Keratinocyte (primary cell): ENCODE data around the gene ZNF407. TPM values are rescaled to one million over a fixed set of nuclear protein-coding genes. Genes with fewer than 3 reads are reported as not detected.

Experiments
- DNase-seq: peaks from one replicate; pipeline ENCODE4 v3.0.0-alpha.2; 2011; ENCODE audit warnings: low read depth, missing footprints, low spot score
- FAIRE-seq: peaks from 2 replicates; lab custom pipeline; 2011; peaks lifted over from hg19 to GRCh38; lab: Jason Lieb, UNC
- H2AFZ ChIP-seq: 2 replicates; pipeline ENCODE4 v1.6.0; 2012; ENCODE audit warnings: low read length, control low read depth, inconsistent platforms; ENCODE audit not compliant: control insufficient read depth
- H3K27ac ChIP-seq: 2 replicates; pipeline ENCODE4 v1.5.1; 2011; ENCODE audit warnings: low read length; ENCODE audit not compliant: control insufficient read depth, insufficient read depth
- H3K27me3 ChIP-seq: 3 replicates; pipeline ENCODE4 v1.6.0; 2011; ENCODE audit warnings: low read length; ENCODE audit not compliant: control insufficient read depth, insufficient read depth; ENCODE audit errors: extremely low read depth
- H3K36me3 ChIP-seq, 2 experiments: 2 replicates in 1 of 2; 3 replicates in 1 of 2; pipeline ENCODE4 v1.5.1; 2011; ENCODE audit warnings: low read length in 2 of 2, mild to moderate bottlenecking in 1 of 2; ENCODE audit not compliant: control insufficient read depth in 2 of 2, insufficient read depth in 2 of 2; ENCODE audit errors: extremely low read depth in 1 of 2
- H3K4me1 ChIP-seq: 3 replicates; pipeline ENCODE4 v1.5.1; 2011; ENCODE audit warnings: low read length; ENCODE audit not compliant: control insufficient read depth, insufficient read depth; ENCODE audit errors: extremely low read depth
- H3K4me2 ChIP-seq: 3 replicates; pipeline ENCODE4 v1.6.0; 2011; ENCODE audit warnings: low read depth, low read length; ENCODE audit not compliant: control insufficient read depth, insufficient read depth; ENCODE audit errors: extremely low read depth
- H3K4me3 ChIP-seq, 3 experiments: fragments of 200-600 bp in 1 of 3; sonication (generic) in 1 of 3; 2 replicates in 2 of 3; 3 replicates in 1 of 3; pipeline ENCODE4 v1.5.1; 2011 to 2016; ENCODE audit warnings: low read length in 3 of 3, mild to moderate bottlenecking in 3 of 3, control low read depth in 2 of 3, inconsistent platforms in 1 of 3, low read depth in 1 of 3, mixed read lengths in 1 of 3, mixed run types in 1 of 3, moderate library complexity in 1 of 3; ENCODE audit not compliant: control insufficient read depth in 2 of 3, insufficient read depth in 2 of 3; ENCODE audit errors: extremely low read depth in 1 of 3
- H3K79me2 ChIP-seq: 2 replicates; pipeline ENCODE4 v1.6.0; 2012; ENCODE audit warnings: low read length; ENCODE audit not compliant: control insufficient read depth, insufficient read depth
- H3K9ac ChIP-seq: 3 replicates; pipeline ENCODE4 v1.6.0; 2011; ENCODE audit warnings: low read length; ENCODE audit not compliant: control insufficient read depth, insufficient read depth; ENCODE audit errors: extremely low read depth
- H3K9me1 ChIP-seq: 3 replicates; pipeline ENCODE4 v1.6.0; 2011; ENCODE audit warnings: low read length; ENCODE audit not compliant: control insufficient read depth, insufficient read depth; ENCODE audit errors: extremely low read depth
- H3K9me3 ChIP-seq: 2 replicates; pipeline ENCODE4 v1.5.1; 2012; ENCODE audit warnings: low read depth, low read length; ENCODE audit not compliant: control insufficient read depth
- H4K20me1 ChIP-seq: 3 replicates; pipeline ENCODE4 v1.6.0; 2011; ENCODE audit warnings: low read length; ENCODE audit not compliant: control insufficient read depth, insufficient read depth; ENCODE audit errors: extremely low read depth
- CTCF ChIP-seq, 3 experiments: IDR thresholded peaks in 1 of 3; conservative IDR thresholded peaks in 1 of 3; optimal IDR thresholded peaks in 1 of 3; 2 replicates in 2 of 3; 3 replicates in 1 of 3; pipeline versions ENCODE3 to v1.5.1; 2011; ENCODE audit warnings: low read length in 3 of 3, mild to moderate bottlenecking in 3 of 3, moderate library complexity in 2 of 3, control low read depth in 1 of 3, inconsistent platforms in 1 of 3; ENCODE audit not compliant: insufficient read depth in 2 of 3; ENCODE audit errors: extremely low read depth in 1 of 3
- EZH2 ChIP-seq: IDR thresholded peaks from one replicate; pipeline ENCODE4 v1.6.1; 2012; ENCODE audit warnings: inconsistent platforms, mild to moderate bottlenecking, low read length, moderate library complexity
- dilution Hi-C: fragments of 300-500 bp; cut with MboI; formaldehyde crosslinking; loops from one replicate; pipeline ENCODE4 v1.7.0; 2020; ENCODE audit warnings: low sequenced_read_pairs; ENCODE audit not compliant: extremely low pct_ligation_motif_present
- polyA plus RNA-seq, 5 experiments: library from polyadenylated mRNA; depleted of rRNA in 3 of 5; stranded (reverse) in 3 of 5; stranded (forward) in 1 of 5; unstranded in 1 of 5; fragments of >200 nt; gene quantifications; 1 replicate in 1 of 5; 2 replicates in 3 of 5; 3 replicates in 1 of 5; pipeline versions ENCODE4 v1.2.1 to v1.2.3, GENCODE V29; 2011 to 2012; ENCODE audit warnings: missing spikeins in 2 of 5, low read depth in 1 of 5, low replicate concordance in 1 of 5

The ZNF407 gene
- polyA plus RNA-seq, 1 donor (not counting 4 experiments of a cell fraction or from before 2014, with no cell fraction given) = 3.8 TPM

- FAIRE-seq = no peak
- H3K27me3 ChIP-seq = no peaks in the 10 kb centered on the region
- no peaks in the 10 kb centered on the region for H3K36me3 ChIP-seq
- no peaks in the 10 kb centered on the region for H3K9me1 ChIP-seq
- no peak overlapping the region for H3K4me3 ChIP-seq
- no peak overlapping the region for H3K9ac ChIP-seq
- H4K20me1 ChIP-seq = no peaks in the 10 kb centered on the region
- no peak overlapping the region for H3K4me2 ChIP-seq
- H3K27ac ChIP-seq = no peak overlapping the region
- dilution Hi-C loops = no loop called here
- no peaks in the 10 kb centered on the region for H3K79me2 ChIP-seq
- no peak for DNase-seq
- H3K4me1 ChIP-seq = no peaks in the 10 kb centered on the region
- TF ChIP-seq EZH2 = no peak
- H3K9me3 ChIP-seq = peaks cover 6% of the 10 kb centered on the region
- H2AFZ ChIP-seq = no peak overlapping the region
These were observed 492.2 kb downstream of the ZNF407 start for GRCh38 chr18:75089748-75090327.

GRCh38 chr18:75090336-75090735 is 492.7 kb downstream of the ZNF407 start:
- Histone ChIP-seq H2AFZ (no peak overlapping the region), H3K27me3 (no peaks in the 10 kb centered on the region), H3K4me1 (no peaks in the 10 kb centered on the region), H3K79me2 (no peaks in the 10 kb centered on the region), H3K9me3 (peaks cover 6% of the 10 kb centered on the region), H3K36me3 (no peaks in the 10 kb centered on the region), H3K27ac (no peak overlapping the region), H3K4me2 (no peak overlapping the region), H4K20me1 (no peaks in the 10 kb centered on the region), H3K4me3 (no peak overlapping the region), H3K9ac (no peak overlapping the region), H3K9me1 (no peaks in the 10 kb centered on the region)
- no peak for FAIRE-seq
- dilution Hi-C loops = no loop called here
- no peak for DNase-seq
- TF ChIP-seq CTCF (optimal IDR thresholded peaks at IDR 0.05 in 1 of 3, IDR thresholded peaks at IDR 0.05 in 1 of 3, conservative IDR thresholded peaks at IDR 0.05 in 1 of 3; ENCODE audit: extremely low read depth in 1 of 3, insufficient read depth in 2 of 3, low read length in 3 of 3) (no peak), EZH2 (no peak)
